ENCODE data around the gene RPL39L. TPM values are rescaled to one million over a fixed set of nuclear protein-coding genes. Genes with fewer than 3 reads are reported as not detected.
A peak's percentile ranks its signal among the peaks of the same experiment; 100 is the strongest.

The RPL39L gene
- total RNA-seq, 4 donors from 2014 or later, result 3.6 to 9.1 (median 7.5) TPM

- DNase-seq (ENCODE audit: extremely low spot score), result no peak
- no peak overlapping the region for H3K4me3 ChIP-seq
- H3K36me3 ChIP-seq, result no peaks in the 10 kb centered on the region
- H3K27me3 ChIP-seq, result no peaks in the 10 kb centered on the region
- WGBS, result 42% methylated on average over 2 of the region's 2 CpGs
- intact Hi-C loops (cut with DNase I), result loop anchor here (5.0 kb wide), 1 partner anchor 54 kb away; no protein-coding TSS in a partner anchor
- no peaks in the 10 kb centered on the region for H3K9me3 ChIP-seq
- H3K4me1 ChIP-seq, result no peaks in the 10 kb centered on the region
- H3K27ac ChIP-seq (replicated peaks in 1 of 4), result no peak overlapping the region
- TF ChIP-seq EP300 (IDR thresholded peaks at IDR 0.05) (no peak), CTCF (IDR thresholded peaks at IDR 0.05) (peak; percentile 36 to 65 (median 56))
Observed at GRCh38 chr3:187112934-187113793, 26.1 kb downstream of the RPL39L start.

- no peaks in the 10 kb centered on the region for H3K36me3 ChIP-seq
- 100% methylated on average over 1 of the region's 1 CpG for WGBS
- intact Hi-C loops (cut with DNase I), result loop anchor here (5.0 kb wide), 1 partner anchor 57 kb away; no protein-coding TSS in a partner anchor
- DNase-seq (ENCODE audit: extremely low spot score), result no peak
- H3K4me3 ChIP-seq, result no peak overlapping the region
- H3K27me3 ChIP-seq, result no peaks in the 10 kb centered on the region
- no peak for TF ChIP-seq CTCF (IDR thresholded peaks at IDR 0.05)
- no peak for TF ChIP-seq EP300 (IDR thresholded peaks at IDR 0.05)
- no peak for TF ChIP-seq POLR2AphosphoS5 (IDR thresholded peaks at IDR 0.05)
- no peak for TF ChIP-seq POLR2A (IDR thresholded peaks at IDR 0.05; ENCODE audit: low read depth)
- peaks cover 0 to 8% (median under 1%) of the 10 kb centered on the region in 4 donors for H3K4me1 ChIP-seq
- no peak overlapping the region for H3K27ac ChIP-seq (replicated peaks in 1 of 4)
- H3K9me3 ChIP-seq, result no peaks in the 10 kb centered on the region
Observed at GRCh38 chr3:187110156-187110555, 29.1 kb downstream of the RPL39L start.

GRCh38 chr3:187107989-187108388 is 31.3 kb downstream of the RPL39L start:
- no peak overlapping the region for H3K27ac ChIP-seq (replicated peaks in 1 of 4)
- H3K9me3 ChIP-seq, result no peaks in the 10 kb centered on the region
- intact Hi-C loops (cut with DNase I), result no loop called here
- peaks cover 0 to 19% (median 2%) of the 10 kb centered on the region in 4 donors for H3K4me1 ChIP-seq
- H3K4me3 ChIP-seq, result no peak overlapping the region
- no peaks in the 10 kb centered on the region for H3K27me3 ChIP-seq
- H3K36me3 ChIP-seq, result no peaks in the 10 kb centered on the region
- WGBS, result 69% methylated on average over 3 of the region's 3 CpGs
- TF ChIP-seq EP300 (IDR thresholded peaks at IDR 0.05), result no peak
- TF ChIP-seq POLR2AphosphoS5 (IDR thresholded peaks at IDR 0.05), result no peak
- TF ChIP-seq CTCF (IDR thresholded peaks at IDR 0.05), result no peak
- no peak for TF ChIP-seq POLR2A (IDR thresholded peaks at IDR 0.05; ENCODE audit: low read depth)
- DNase-seq (ENCODE audit: extremely low spot score), result no peak

- Histone ChIP-seq H3K9me3 (no peaks in the 10 kb centered on the region), H3K36me3 (no peaks in the 10 kb centered on the region), H3K27ac (replicated peaks in 1 of 4) (peak overlapping the region in 1 of 4 donors; percentile 53), H3K4me1 (peaks cover 19 to 40% (median 20%) of the 10 kb centered on the region in 4 donors), H3K4me3 (no peak overlapping the region), H3K27me3 (no peaks in the 10 kb centered on the region)
- intact Hi-C loops (cut with DNase I), result no loop called here
- no peak for DNase-seq (ENCODE audit: extremely low spot score)
- TF ChIP-seq POLR2AphosphoS5 (IDR thresholded peaks at IDR 0.05) (no peak), CTCF (IDR thresholded peaks at IDR 0.05) (no peak), EP300 (IDR thresholded peaks at IDR 0.05) (no peak), POLR2A (IDR thresholded peaks at IDR 0.05; ENCODE audit: low read depth) (no peak)
- WGBS, result 69% methylated on average over 3 of the region's 3 CpGs
Observed at GRCh38 chr3:187105700-187106099, 33.6 kb downstream of the RPL39L start.

Data from esophagus muscularis mucosa (tissue), 4 donors.